Stomach smooth muscle (tissue), 2 donors: ENCODE data around the gene EFCAB10.
A peak's percentile ranks its signal among the peaks of the same experiment; 100 is the strongest.
"Not testable (repeated sequence)": the region's sequence is repeated elsewhere in the genome, so short reads cannot be mapped to it uniquely, and the experiment has no call there.

Experiments
- H3K27ac ChIP-seq: one replicate; pipeline ENCODE4 v1.7.0; 2013; ENCODE audit warnings: mild to moderate bottlenecking, low read length, inconsistent platforms
- H3K27me3 ChIP-seq, 2 donors: one replicate each; pipeline ENCODE4 v1.7.0; 2013; ENCODE audit warnings: low read length in 2 of 2; ENCODE audit not compliant: insufficient read depth in 2 of 2, control insufficient read depth in 1 of 2
- H3K36me3 ChIP-seq, 2 donors: one replicate each; pipeline ENCODE4 v1.7.0; 2013; ENCODE audit warnings: low read length in 2 of 2; ENCODE audit not compliant: control insufficient read depth in 2 of 2, insufficient read depth in 2 of 2
- H3K4me1 ChIP-seq: one replicate; pipeline ENCODE4 v1.7.0; 2013; ENCODE audit warnings: low read length; ENCODE audit not compliant: control insufficient read depth, insufficient read depth
- H3K4me3 ChIP-seq, 2 donors: one replicate each; pipeline ENCODE4 v1.7.0; 2013; ENCODE audit warnings: low read length in 2 of 2
- H3K9ac ChIP-seq, 2 donors: one replicate each; pipeline ENCODE4 v1.7.0; 2013; ENCODE audit warnings: low read length in 2 of 2, mild to moderate bottlenecking in 1 of 2
- H3K9me3 ChIP-seq, 2 donors: one replicate each; pipeline ENCODE4 v1.7.0; 2013; ENCODE audit warnings: low read length in 2 of 2; ENCODE audit not compliant: control insufficient read depth in 2 of 2
- donor health status: healthy.
- donor health status: Pancreatic carcinoma.

The EFCAB10 gene

DNA sequence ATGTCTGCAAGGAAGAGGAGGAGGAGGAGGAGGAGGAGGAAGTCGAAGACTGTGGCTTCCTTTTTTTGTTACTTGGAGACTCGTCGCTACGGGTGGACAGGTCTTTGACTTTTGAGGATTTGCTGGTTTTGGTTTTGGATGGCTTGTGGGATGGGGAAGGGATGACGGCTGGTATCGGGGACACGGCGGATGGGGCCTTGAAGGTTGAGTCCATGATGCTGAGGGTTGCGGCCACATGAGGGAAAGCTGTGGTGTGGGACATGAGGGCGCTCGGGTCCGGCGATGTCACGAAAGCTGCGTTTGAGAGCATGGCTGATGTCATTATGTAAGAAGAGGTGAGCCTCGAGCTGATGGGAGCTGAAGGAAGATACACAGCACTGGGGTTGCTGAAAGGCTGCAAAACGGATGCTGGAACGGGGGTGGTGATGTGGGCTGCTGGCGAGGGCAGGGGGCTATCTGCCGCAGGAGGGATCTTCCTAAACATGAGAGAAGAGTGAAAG is 33.1 kb upstream of the EFCAB10 start:
- Histone ChIP-seq H3K4me3 (no peak overlapping the region), H3K9ac (no peak overlapping the region), H3K9me3 (no peaks in the 10 kb centered on the region), H3K36me3 (peaks cover 23 to 43% of the 10 kb centered on the region in 2 donors), H3K27ac (no peak overlapping the region), H3K27me3 (no peaks in the 10 kb centered on the region), H3K4me1 (no peaks in the 10 kb centered on the region)

DNA sequence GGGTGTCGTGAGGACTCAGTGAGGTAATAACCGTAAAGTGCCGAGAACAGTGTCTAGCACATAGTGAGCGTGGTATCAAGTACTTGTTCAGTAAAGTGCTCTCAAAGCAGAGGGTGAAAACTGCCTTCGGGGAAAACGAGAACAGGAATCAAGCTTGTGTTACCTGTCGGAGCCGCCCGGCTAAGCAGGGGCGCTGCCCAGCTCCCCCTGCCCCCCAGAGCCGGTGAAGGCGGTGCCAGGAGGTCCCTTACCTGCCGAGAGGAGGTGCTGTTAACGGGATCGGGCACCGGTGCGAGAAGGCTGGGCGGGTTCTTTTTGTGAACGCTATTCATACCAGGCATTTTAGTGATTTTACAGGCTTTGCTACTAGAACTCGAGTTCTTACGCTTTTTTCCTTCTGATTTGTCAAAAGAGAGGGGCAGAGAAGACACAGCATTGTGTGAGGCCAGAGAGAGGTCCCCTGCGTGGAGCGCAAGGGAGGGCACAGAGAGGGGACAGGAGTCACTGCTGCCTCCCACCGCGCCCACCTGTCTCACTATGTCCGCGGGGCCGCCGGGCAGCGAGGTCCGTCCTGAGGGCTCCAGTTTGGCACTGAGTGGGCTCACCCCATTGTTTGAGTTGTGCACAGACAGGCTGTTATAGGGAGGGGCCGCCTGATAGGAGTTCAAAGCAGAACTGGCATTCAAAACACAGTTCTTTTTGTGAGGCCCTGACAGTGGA is 32.5 kb upstream of the EFCAB10 start:
- H3K27me3 ChIP-seq, result no peaks in the 10 kb centered on the region
- H3K4me1 ChIP-seq, result no peaks in the 10 kb centered on the region
- H3K4me3 ChIP-seq, result no peak overlapping the region
- H3K27ac ChIP-seq, result no peak overlapping the region
- peaks cover 23 to 43% of the 10 kb centered on the region in 2 donors for H3K36me3 ChIP-seq
- H3K9ac ChIP-seq, result no peak overlapping the region
- no peaks in the 10 kb centered on the region for H3K9me3 ChIP-seq

DNA sequence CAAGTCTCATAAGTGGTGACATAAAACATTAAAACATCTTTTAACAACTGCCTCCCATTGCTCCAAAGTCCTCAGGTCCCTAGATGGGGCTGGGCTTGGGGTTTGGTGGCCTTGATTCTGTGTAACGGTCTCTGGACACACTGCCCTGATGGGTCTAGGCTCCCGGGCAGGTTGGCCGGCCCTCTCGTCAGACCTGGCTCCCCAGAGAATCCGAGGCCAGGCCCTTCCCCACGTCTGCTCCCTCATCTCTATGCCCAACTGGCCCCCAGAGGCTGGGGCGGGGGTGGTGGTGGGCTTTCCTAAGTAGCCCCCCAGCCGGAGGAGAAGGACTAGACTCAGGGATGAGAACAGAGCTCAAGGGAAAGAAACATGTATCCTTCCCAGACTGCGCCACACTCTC is 31.5 kb upstream of the EFCAB10 start:
- no peaks in the 10 kb centered on the region for H3K27me3 ChIP-seq
- H3K9ac ChIP-seq, result no peak overlapping the region
- H3K27ac ChIP-seq, result no peak overlapping the region
- no peak overlapping the region for H3K4me3 ChIP-seq
- H3K9me3 ChIP-seq, result no peaks in the 10 kb centered on the region
- H3K4me1 ChIP-seq, result peaks cover 2% of the 10 kb centered on the region
- peaks cover 18 to 40% of the 10 kb centered on the region in 2 donors for H3K36me3 ChIP-seq

DNA sequence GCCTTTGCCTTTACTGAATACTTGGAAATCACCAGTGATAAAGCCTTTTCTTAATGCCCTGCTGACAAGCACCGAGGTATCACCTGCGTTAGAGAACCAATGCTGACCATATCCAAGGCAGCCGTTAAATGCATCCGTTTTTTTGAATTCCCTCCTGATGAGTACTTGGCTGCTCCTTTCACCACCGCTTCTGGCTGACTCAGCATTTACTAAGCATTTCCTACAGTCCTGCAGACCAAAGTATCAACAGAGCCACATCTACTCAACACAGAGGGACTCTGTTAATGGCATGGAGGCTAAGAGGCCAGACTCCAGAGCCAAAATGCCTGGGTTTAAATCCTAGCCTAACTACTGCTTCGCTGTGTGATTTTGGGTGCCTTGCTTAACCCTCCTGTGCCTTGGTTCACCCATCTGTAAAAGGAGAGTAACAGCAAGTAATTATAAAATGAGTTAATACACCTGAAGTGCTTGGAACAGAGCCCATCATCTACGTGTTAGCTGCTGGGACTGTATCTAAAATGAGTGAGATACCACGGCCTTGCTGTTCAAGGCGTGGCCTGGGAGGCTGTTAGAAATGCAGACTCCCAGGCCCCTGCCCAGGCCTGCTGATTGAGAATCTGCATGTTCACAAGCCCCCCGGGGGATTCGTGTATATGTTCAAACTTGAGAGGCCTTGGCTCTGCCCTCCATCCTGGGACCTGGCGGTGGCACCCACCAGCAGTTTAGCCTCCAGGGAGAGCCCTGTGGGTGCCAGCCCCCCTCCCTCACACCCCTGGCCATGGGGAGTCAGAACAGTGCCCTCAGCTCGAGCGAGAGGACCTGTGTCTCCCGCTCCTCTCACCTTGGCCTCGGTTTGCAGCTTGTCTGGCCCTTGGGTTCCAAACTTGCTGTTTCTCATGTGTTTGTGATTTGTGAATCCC is 30.8 kb upstream of the EFCAB10 start:
- Histone ChIP-seq H3K27ac (no peak overlapping the region), H3K4me1 (peaks cover 2% of the 10 kb centered on the region), H3K4me3 (no peak overlapping the region), H3K9ac (no peak overlapping the region), H3K36me3 (peaks cover 18 to 39% of the 10 kb centered on the region in 2 donors), H3K27me3 (no peaks in the 10 kb centered on the region), H3K9me3 (no peaks in the 10 kb centered on the region)

DNA sequence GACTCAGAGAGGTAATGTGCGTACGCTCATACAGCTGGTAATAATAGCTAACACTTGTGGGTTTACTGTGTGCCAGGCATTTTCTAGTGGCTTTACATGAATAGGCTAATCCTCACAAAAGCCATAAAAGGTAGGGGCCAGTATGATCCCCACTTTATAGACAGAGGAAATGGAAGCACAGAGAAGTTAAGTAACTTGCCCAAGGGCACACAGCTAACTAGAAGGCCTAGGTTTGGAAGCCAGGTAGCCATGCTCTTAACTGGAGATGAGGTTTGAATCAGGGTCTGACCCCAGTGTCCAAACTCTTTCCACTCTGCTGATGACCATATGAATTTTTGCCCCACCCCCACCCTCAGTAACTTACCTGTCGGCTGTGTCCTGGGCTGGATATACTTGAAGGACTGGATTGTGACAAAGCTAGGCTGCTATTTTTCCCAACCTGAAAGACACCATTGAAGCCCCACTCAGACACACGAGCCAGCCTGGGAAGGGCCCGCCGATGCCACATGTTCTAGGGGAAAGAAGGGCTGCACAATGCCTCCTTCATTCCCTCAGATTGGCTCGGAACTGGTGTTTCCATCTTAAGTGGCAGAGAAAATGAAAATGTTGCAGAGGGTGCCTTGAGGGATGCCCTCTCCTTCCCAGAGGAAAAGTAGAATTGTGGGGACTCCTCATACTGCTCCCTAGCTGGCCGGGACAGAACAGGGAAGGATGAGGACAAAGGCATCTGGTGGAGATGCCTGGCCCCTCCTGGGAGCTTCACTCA is 29.1 kb upstream of the EFCAB10 start:
- Histone ChIP-seq H3K27ac (no peak overlapping the region), H3K36me3 (peaks cover 18 to 30% of the 10 kb centered on the region in 2 donors), H3K27me3 (no peaks in the 10 kb centered on the region), H3K9me3 (no peaks in the 10 kb centered on the region), H3K4me3 (no peak overlapping the region), H3K4me1 (peaks cover 2% of the 10 kb centered on the region), H3K9ac (no peak overlapping the region)

DNA sequence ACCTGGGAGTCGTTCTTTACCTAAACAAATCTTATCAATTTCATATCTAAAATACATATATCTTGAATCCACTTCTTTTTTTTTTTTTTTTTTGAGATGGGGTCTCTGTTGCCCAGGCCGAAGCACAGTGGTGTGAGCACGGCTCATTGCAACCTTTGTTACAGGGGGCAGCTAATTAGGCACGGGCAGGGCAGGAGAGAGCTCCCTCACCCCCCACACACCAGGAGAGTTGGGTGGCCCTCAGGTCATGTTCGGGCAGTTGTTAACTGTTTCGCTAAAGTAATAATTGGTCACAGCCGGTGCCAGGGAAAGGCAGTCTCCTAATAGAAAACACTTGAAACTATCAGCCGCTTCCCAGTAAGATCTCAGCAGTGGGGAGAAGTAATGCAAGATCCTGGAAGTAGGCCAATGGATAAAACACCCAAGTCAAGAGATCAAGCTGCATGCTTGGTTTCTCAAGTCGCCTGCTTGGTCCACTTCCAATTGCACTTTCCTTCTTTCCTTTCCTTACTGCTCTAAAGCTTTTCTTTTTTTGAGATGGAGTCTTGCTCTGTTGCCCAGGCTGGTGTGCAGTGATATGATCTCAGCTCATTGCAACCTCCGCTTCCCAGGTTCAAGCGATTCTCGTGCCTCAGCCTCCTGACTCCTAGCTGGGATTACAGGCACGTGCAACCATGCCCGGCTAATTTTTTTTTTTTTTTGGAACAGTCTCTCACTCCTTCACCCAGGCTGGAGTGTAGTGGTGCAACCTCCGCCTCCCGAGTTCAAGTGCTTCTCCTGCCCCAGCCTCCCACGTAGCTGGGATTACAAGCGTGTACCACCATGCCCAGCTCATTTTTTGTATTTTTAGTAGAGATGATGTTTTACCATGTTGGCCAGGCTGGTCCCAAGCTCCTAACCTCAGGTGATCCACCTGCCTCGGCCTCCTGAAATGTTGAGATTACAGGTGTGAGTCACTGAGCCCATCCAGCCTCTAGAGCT is 21.3 kb upstream of the EFCAB10 start:
- Histone ChIP-seq H3K4me3 (no peak overlapping the region), H3K9ac (no peak overlapping the region), H3K27me3 (no peaks in the 10 kb centered on the region)

DNA sequence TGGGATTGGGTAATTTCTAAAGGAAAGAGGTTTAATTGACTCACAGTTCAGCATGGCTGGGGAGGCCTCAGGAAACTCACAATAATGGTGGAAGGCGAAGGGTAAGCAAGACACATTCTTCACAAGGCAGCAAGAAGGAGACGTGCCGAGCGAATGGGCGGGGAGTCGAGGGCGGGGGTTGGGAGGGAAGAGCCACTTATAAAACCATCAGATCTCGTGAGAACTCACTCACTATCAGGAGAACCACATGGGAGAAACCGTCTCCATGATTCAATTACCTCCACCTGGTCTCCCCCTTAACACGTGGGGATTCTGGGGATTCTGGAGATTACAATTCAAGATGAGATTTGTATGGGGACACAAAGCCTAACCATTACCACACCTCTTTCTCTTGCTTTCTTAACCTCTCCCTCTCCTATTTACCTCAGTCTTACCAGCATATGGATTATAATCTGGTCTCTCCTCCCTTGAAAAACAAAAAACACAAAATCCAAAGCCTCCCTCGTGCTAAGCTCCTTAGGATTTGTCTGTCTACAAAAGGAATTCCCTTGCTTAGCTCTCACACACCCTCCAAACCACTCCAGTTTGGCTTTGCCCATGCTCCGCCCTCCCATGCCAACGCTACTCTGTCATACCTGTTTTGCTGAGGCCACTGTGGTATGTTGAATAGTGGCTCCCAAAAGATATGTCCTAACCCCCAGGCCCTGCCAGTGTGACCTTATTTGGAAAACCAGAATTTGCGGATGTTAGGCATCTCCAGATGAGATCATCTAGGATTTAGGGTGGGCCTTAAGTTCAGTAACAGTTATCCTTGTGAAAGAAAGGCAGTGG is 19.6 kb upstream of the EFCAB10 start:
- H3K4me1 ChIP-seq, result peaks cover 9% of the 10 kb centered on the region
- H3K9me3 ChIP-seq, result no peaks in the 10 kb centered on the region
- no peak overlapping the region for H3K27ac ChIP-seq
- no peak overlapping the region for H3K9ac ChIP-seq
- no peaks in the 10 kb centered on the region for H3K27me3 ChIP-seq
- H3K4me3 ChIP-seq, result no peak overlapping the region
- no peaks in the 10 kb centered on the region for H3K36me3 ChIP-seq

More for the DNA sequence above, 21.3 kb upstream of the EFCAB10 start:
- Histone ChIP-seq H3K27ac (no peak overlapping the region), H3K36me3 (peaks cover 0 to 2% of the 10 kb centered on the region in 2 donors), H3K4me1 (peaks cover 9% of the 10 kb centered on the region), H3K9me3 (no peaks in the 10 kb centered on the region)

DNA sequence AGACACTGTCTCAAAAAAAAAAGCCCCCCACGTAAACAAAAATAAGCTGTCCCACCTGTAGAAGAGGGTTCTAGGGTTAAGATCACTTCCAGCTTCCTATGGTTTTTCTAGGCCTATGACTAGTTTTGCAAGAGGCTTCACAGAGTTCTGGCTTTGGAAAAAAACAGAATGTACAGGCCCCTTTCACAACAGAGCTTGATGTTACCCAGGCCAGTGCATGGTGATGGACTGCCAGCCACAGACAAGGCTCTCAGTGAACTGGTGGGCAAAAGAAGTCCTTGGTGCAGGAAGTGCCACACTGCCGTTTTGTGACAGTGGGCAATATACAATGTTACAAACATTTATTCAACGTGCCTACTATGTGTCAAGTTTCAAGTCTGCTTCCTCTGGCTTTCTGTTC is 18.3 kb upstream of the EFCAB10 start:
- Histone ChIP-seq H3K4me3 (no peak overlapping the region), H3K9ac (peak overlapping the region in 1 of 2 donors; percentile 5), H3K27me3 (no peaks in the 10 kb centered on the region), H3K4me1 (peaks cover 9% of the 10 kb centered on the region), H3K27ac (peak overlapping the region; percentile 55), H3K36me3 (no peaks in the 10 kb centered on the region), H3K9me3 (no peaks in the 10 kb centered on the region)

DNA sequence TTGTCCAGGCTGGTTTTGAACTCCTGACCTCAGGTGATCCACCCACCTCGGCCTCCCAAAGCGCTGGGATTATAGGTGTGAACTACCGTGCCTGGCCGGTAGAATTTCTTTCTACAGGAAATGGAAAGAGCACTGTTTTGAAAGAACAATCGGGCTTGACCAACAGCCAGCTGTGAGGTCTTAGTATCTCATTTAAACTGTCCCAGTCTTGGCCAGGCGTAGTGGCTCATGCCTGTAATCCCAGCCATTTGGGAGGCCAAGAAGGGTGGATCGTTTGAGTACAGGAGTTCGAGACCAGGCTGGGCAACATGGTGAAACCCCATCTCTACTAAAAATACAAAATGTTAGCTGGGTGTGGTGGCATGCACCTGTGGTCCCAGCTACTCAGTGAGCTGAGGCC is 17.8 kb upstream of the EFCAB10 start:
- H3K9me3 ChIP-seq, H3K27me3 ChIP-seq, H3K36me3 ChIP-seq, H3K4me1 ChIP-seq, H3K9ac ChIP-seq, H3K4me3 ChIP-seq: not testable (repeated sequence)
- H3K27ac ChIP-seq, result peak overlapping the region; percentile 55
